CD14-positive monocyte (primary cell): ENCODE measurements around the gene SLC35F3. TPM values are rescaled to one million over a fixed set of nuclear protein-coding genes. Genes with fewer than 3 reads are reported as not detected.

Experiments used
- DNase-seq, 3 donors: peaks; one replicate each; pipeline ENCODE4 v3.0.0-alpha.2; 2011 to 2022
- H2AFZ ChIP-seq: 2 replicates; pipeline ENCODE4 v1.6.0; 2012; ENCODE audit warnings: mild to moderate bottlenecking, low read depth, low read length, inconsistent platforms; ENCODE audit not compliant: insufficient read depth, poor library complexity, severe bottlenecking
- H3K27ac ChIP-seq, 2 donors: 1 replicate in 1 of 2; 2 replicates in 1 of 2; pipeline ENCODE4 v1.5.1; 2012 to 2013; ENCODE audit warnings: low read length in 2 of 2, control low read depth in 1 of 2, inconsistent platforms in 1 of 2, low read depth in 1 of 2, mild to moderate bottlenecking in 1 of 2
- H3K27me3 ChIP-seq, 2 donors: one replicate each; pipeline versions ENCODE4 v1.6.0 to v1.6.1; 2011 to 2013; ENCODE audit warnings: low read length in 2 of 2; ENCODE audit not compliant: control insufficient read depth in 2 of 2, insufficient read depth in 2 of 2
- H3K36me3 ChIP-seq, 2 donors: replicated peaks in 1 of 2; 1 replicate in 1 of 2; 2 replicates in 1 of 2; pipeline versions ENCODE4 v1.5.1 to v1.6.1; 2012 to 2013; ENCODE audit warnings: low read length in 2 of 2, control low read depth in 1 of 2, inconsistent platforms in 1 of 2, mild to moderate bottlenecking in 1 of 2; ENCODE audit not compliant: insufficient read depth in 2 of 2, control insufficient read depth in 1 of 2
- H3K4me1 ChIP-seq, 2 donors: 1 replicate in 1 of 2; 2 replicates in 1 of 2; pipeline versions ENCODE4 v1.5.1 to v1.6.1; 2012 to 2013; ENCODE audit warnings: low read length in 2 of 2, control low read depth in 1 of 2, inconsistent platforms in 1 of 2, mild to moderate bottlenecking in 1 of 2, moderate library complexity in 1 of 2; ENCODE audit not compliant: insufficient read depth in 2 of 2, control insufficient read depth in 1 of 2
- H3K4me2 ChIP-seq: replicated peaks from 2 replicates; pipeline ENCODE3; 2012; ENCODE audit warnings: low read length, moderate library complexity, mild to moderate bottlenecking; ENCODE audit not compliant: poor library complexity, severe bottlenecking; ENCODE audit errors: extremely low read depth
- H3K4me3 ChIP-seq, 3 experiments: fragments of 200-600 bp in 1 of 3; sonication (generic) in 1 of 3; replicated peaks in 1 of 3; 1 replicate in 2 of 3; 2 replicates in 1 of 3; pipeline ENCODE4 v1.5.1; 2011 to 2013; ENCODE audit warnings: low read length in 3 of 3, mild to moderate bottlenecking in 3 of 3, control low read depth in 2 of 3, low read depth in 2 of 3, inconsistent platforms in 1 of 3, moderate library complexity in 1 of 3
- H3K79me2 ChIP-seq: 2 replicates; pipeline ENCODE4 v1.6.0; 2012; ENCODE audit warnings: mild to moderate bottlenecking, control low read depth, inconsistent platforms, low read length, moderate library complexity; ENCODE audit not compliant: insufficient read depth
- H3K9ac ChIP-seq: 2 replicates; pipeline ENCODE4 v1.6.0; 2017; ENCODE audit warnings: low read length, mild to moderate bottlenecking; ENCODE audit not compliant: insufficient read depth, poor library complexity, severe bottlenecking
- H3K9me3 ChIP-seq, 2 donors: replicated peaks in 1 of 2; 1 replicate in 1 of 2; 2 replicates in 1 of 2; pipeline versions ENCODE4 v1.5.1 to v1.6.1; 2012 to 2013; ENCODE audit warnings: low read length in 2 of 2, control low read depth in 1 of 2; ENCODE audit not compliant: control insufficient read depth in 1 of 2, insufficient read depth in 1 of 2
- H4K20me1 ChIP-seq: 2 replicates; pipeline ENCODE4 v1.6.0; 2012; ENCODE audit warnings: mild to moderate bottlenecking, low read length, control low read depth, moderate library complexity; ENCODE audit not compliant: insufficient read depth
- H3K27ac Mint-ChIP-seq, 7 donors: one replicate each; pipeline ENCODE4 v1.8.0; 2020; ENCODE audit warnings: mild to moderate bottlenecking in 7 of 7, mixed read lengths in 7 of 7, moderate library complexity in 6 of 7, inconsistent platforms in 2 of 7
- H3K27me3 Mint-ChIP-seq, 3 donors: one replicate each; pipeline ENCODE4 v1.8.0; 2021 to 2022; ENCODE audit warnings: low read depth in 3 of 3, mild to moderate bottlenecking in 3 of 3, mixed read lengths in 3 of 3, moderate library complexity in 3 of 3, inconsistent platforms in 1 of 3
- H3K36me3 Mint-ChIP-seq, 2 donors: one replicate each; pipeline ENCODE4 v1.8.0; 2020; ENCODE audit warnings: mixed read lengths in 2 of 2, inconsistent platforms in 1 of 2, mild to moderate bottlenecking in 1 of 2
- H3K4me1 Mint-ChIP-seq: one replicate; pipeline ENCODE4 v1.8.0; 2020; ENCODE audit warnings: mild to moderate bottlenecking, mixed read lengths
- H3K4me3 Mint-ChIP-seq, 2 donors: one replicate each; pipeline ENCODE4 v1.8.0; 2020; ENCODE audit warnings: mild to moderate bottlenecking in 2 of 2, mixed read lengths in 2 of 2, moderate library complexity in 1 of 2
- H3K9me3 Mint-ChIP-seq, 7 donors: one replicate each; pipeline ENCODE4 v1.8.0; 2020 to 2022; ENCODE audit warnings: mixed read lengths in 7 of 7, mild to moderate bottlenecking in 6 of 7, moderate library complexity in 6 of 7, inconsistent platforms in 2 of 7
- CTCF ChIP-seq: fragments of 200-600 bp; IDR thresholded peaks from one replicate; pipeline ENCODE4 v1.8.0; 2022; ENCODE audit warnings: antibody characterized with exemption, mild to moderate bottlenecking
- WGBS: methylation state at CpG from one replicate; pipeline ENCODE4 v1.1.5; 2013; ENCODE audit warnings: missing lambda C conversion rate; ENCODE audit not compliant: insufficient coverage; 5-methylcytosine and 5-hydroxymethylcytosine counted together
- intact Hi-C, 2 donors: fragments of 100-400 bp; cut with micrococcal nuclease; formaldehyde crosslinking; loops; one replicate each; pipeline versions ENCODE4 v1.15.0 to v1.15.1; 2023
- polyA plus RNA-seq, 3 donors: library from polyadenylated mRNA; depleted of rRNA in 1 of 3; unstranded in 2 of 3; stranded (reverse) in 1 of 3; fragments of 300-500 nt in 2 of 3; fragments of >200 nt in 1 of 3; fragmentation: Illumina TruSeq in 2 of 3; gene quantifications; 1 replicate in 2 of 3; 2 replicates in 1 of 3; pipeline ENCODE4 v1.2.3, GENCODE V29; 2012 to 2021

SLC35F3 gene
- polyA plus RNA-seq, 3 donors, result 0.17 to 0.78 TPM; not detected in 1

GRCh38 chr1:234309598-234310459 lies 405.4 kb downstream of the SLC35F3 start:
- Mint-ChIP-seq H3K27ac (peak overlapping the region in 1 of 7 donors; percentile 46), H3K36me3 (no peaks in the 10 kb centered on the region), H3K4me3 (peak overlapping the region; percentile 20 to 71), H3K4me1 (peaks cover 11% of the 10 kb centered on the region), H3K9me3 (no peaks in the 10 kb centered on the region), H3K27me3 (peaks cover 0 to 4% (median 0%) of the 10 kb centered on the region in 3 donors)
- Histone ChIP-seq H3K4me1 (peaks cover 9 to 18% of the 10 kb centered on the region in 2 donors), H3K79me2 (no peaks in the 10 kb centered on the region), H2AFZ (peak overlapping the region; percentile 54), H4K20me1 (no peaks in the 10 kb centered on the region), H3K9ac (no peak overlapping the region), H3K4me3 (peak overlapping the region in 1 of 3 experiments; percentile 46), H3K27me3 (no peaks in the 10 kb centered on the region), H3K4me2 (peak overlapping the region; percentile 67), H3K9me3 (no peaks in the 10 kb centered on the region), H3K36me3 (no peaks in the 10 kb centered on the region), H3K27ac (no peak overlapping the region)
- TF ChIP-seq CTCF, result peak; percentile 97
- DNase-seq, result peak in 2 of 3 donors; percentile 56 to 61
- intact Hi-C loops, result loop anchor here (10.0 kb wide), 2 partner anchors 155 to 195 kb away; no protein-coding TSS in a partner anchor
- WGBS, result 49% methylated on average over 22 of the region's 26 CpGs

GRCh38 chr1:234310460-234310817 lies 406.0 kb downstream of the SLC35F3 start:
- Mint-ChIP-seq H3K4me3 (no peak overlapping the region), H3K4me1 (peaks cover 11% of the 10 kb centered on the region), H3K36me3 (no peaks in the 10 kb centered on the region), H3K27me3 (peaks cover 0 to 4% (median 0%) of the 10 kb centered on the region in 3 donors), H3K27ac (peak overlapping the region in 2 of 7 donors; percentile 6 to 46), H3K9me3 (no peaks in the 10 kb centered on the region)
- no CpG with 5 or more reads among the region's 1 CpG for WGBS
- Histone ChIP-seq H2AFZ (no peak overlapping the region), H3K27ac (no peak overlapping the region), H3K9me3 (no peaks in the 10 kb centered on the region), H3K27me3 (no peaks in the 10 kb centered on the region), H3K4me3 (peak overlapping the region in 1 of 3 experiments; percentile 46), H3K36me3 (no peaks in the 10 kb centered on the region), H4K20me1 (no peaks in the 10 kb centered on the region), H3K4me1 (peaks cover 9 to 24% of the 10 kb centered on the region in 2 donors), H3K79me2 (no peaks in the 10 kb centered on the region), H3K4me2 (peak overlapping the region; percentile 67), H3K9ac (no peak overlapping the region)
- no peak for TF ChIP-seq CTCF
- no peak for DNase-seq
- intact Hi-C loops, result loop anchor here in 1 of 2 donors (10.0 kb wide), 1 partner anchor 156 kb away; no protein-coding TSS in a partner anchor
